ENCODE data around the gene MAD1L1. TPM values are rescaled to one million over a fixed set of nuclear protein-coding genes. Genes with fewer than 3 reads are reported as not detected.

MAD1L1 gene
- total and polyA plus RNA-seq, 2 donors (not counting 3 experiments of a cell fraction or from before 2014, with no cell fraction given) = 34.1 to 42.3 TPM

- CTCF ChIA-PET = no interaction called here
- TF ChIP-seq FOS (IDR thresholded peaks at IDR 0.05; ENCODE audit: borderline replicate concordance, insufficient read depth, low read length) = no peak
- no peak for TF ChIP-seq CTCF (IDR thresholded peaks at IDR 0.05; ENCODE audit: extremely low read depth in 1 of 2, insufficient read depth in 1 of 2, low read depth in 1 of 2, low read length in 2 of 2)
- TF ChIP-seq POLR2A (IDR thresholded peaks at IDR 0.05; ENCODE audit: low read depth, low read length) = no peak
- TF ChIP-seq JUN (IDR thresholded peaks at IDR 0.05; ENCODE audit: borderline replicate concordance, insufficient read depth, insufficient read length, low read depth) = no peak
- TF ChIP-seq MYC (IDR thresholded peaks at IDR 0.05; ENCODE audit: low read depth, low read length) = no peak
- TF ChIP-seq, protein P1, sequence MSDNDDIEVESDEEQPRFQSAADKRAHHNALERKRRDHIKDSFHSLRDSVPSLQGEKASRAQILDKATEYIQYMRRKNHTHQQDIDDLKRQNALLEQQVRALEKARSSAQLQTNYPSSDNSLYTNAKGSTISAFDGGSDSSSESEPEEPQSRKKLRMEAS (IDR thresholded peaks at IDR 0.05; ENCODE audit: insufficient read depth, insufficient read length) = no peak
- TF ChIP-seq POLR2AphosphoS5 (IDR thresholded peaks at IDR 0.05; ENCODE audit: insufficient read depth, low read depth, low read length) = no peak
- no peak for TF ChIP-seq EZH2 (IDR thresholded peaks at IDR 0.05; ENCODE audit: borderline replicate concordance, low read depth, low read length, severe bottlenecking)
- TF ChIP-seq GATA2 (IDR thresholded peaks at IDR 0.05; ENCODE audit: insufficient read depth, insufficient read length, low read depth, low read length) = no peak
- Histone ChIP-seq H3K9me1 (replicated peaks; ENCODE audit: control insufficient read depth, extremely low read depth, insufficient read depth, low read length) (no peaks in the 10 kb centered on the region), H3K27me3 (ENCODE audit: control insufficient read depth in 2 of 2, insufficient read depth in 2 of 2, low read length in 2 of 2) (no peaks in the 10 kb centered on the region), H3K4me1 (ENCODE audit: control insufficient read depth, extremely low read depth, insufficient read depth, low read length) (no peaks in the 10 kb centered on the region), H3K9me3 (replicated peaks; ENCODE audit: control insufficient read depth, insufficient read depth, low read length) (no peaks in the 10 kb centered on the region), H3K9ac (replicated peaks; ENCODE audit: extremely low read depth, insufficient read depth, low read length) (no peak overlapping the region), H3K36me3 (ENCODE audit: control insufficient read depth in 2 of 2, extremely low read depth in 1 of 2, insufficient read depth in 2 of 2, low read length in 2 of 2) (no peaks in the 10 kb centered on the region), H2AFZ (ENCODE audit: low read depth, low read length) (no peak overlapping the region), H3K79me2 (ENCODE audit: control insufficient read depth, insufficient read depth, low read length) (no peaks in the 10 kb centered on the region), H3K4me3 (replicated peaks in 1 of 3; ENCODE audit: insufficient read depth in 1 of 3, low read depth in 1 of 3, low read length in 3 of 3) (no peak overlapping the region), H3K4me2 (ENCODE audit: insufficient read depth, low read length) (no peak overlapping the region), H3K27ac (ENCODE audit: insufficient read depth, low read depth, low read length) (no peak overlapping the region), H4K20me1 (replicated peaks; ENCODE audit: control insufficient read depth, extremely low read depth, insufficient read depth, low read length) (no peaks in the 10 kb centered on the region)
- dilution Hi-C loops (cut with MboI; ENCODE audit: extremely low pct_ligation_motif_present, low sequenced_read_pairs) (no loop called here), intact Hi-C loops (cut with micrococcal nuclease) (no loop called here)
- FAIRE-seq (no peak), DNase-seq (ENCODE audit: low read depth, low spot score) (no peak)
- no TSS peak for BruUV-seq (replicated peaks)
- POLR2A ChIA-PET = no interaction called here
These were observed 343.7 kb downstream of the MAD1L1 start for GRCh38 chr7:1889091-1889490.
